ENCODE results near the gene DENND1B.
"Not testable (repeated sequence)": the region's sequence is repeated elsewhere in the genome, so short reads cannot be mapped to it uniquely, and the experiment has no call there.

DENND1B gene

DNA sequence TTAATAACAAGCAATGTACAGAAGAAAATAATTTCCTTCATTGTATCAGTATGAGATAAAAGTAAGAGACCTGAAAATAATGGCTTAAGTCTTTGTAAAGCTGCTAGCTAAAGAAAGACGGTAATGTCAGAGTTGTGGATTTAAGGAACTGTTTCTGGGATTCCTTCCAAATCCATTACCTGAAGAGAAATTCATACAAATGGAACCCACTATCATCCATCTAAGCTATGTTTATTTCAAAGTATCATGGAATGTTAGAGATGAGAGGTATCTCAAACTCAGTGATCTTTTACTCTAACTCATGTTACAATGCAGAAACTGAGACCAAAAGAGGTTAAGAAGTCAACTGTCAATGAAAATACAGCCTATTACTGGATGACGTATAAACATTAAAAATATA lies 197.7 kb downstream of the DENND1B start:
- Histone ChIP-seq H3K9me3 (ENCODE audit: low read length) (no peaks in the 10 kb centered on the region), H3K27me3 (ENCODE audit: control insufficient read depth in 1 of 2, insufficient read depth in 2 of 2, low read length in 2 of 2) (no peaks in the 10 kb centered on the region), H3K36me3 (ENCODE audit: insufficient read depth, low read length) (no peaks in the 10 kb centered on the region), H3K9ac (ENCODE audit: low read length) (no peak overlapping the region), H3K4me3 (ENCODE audit: low read depth in 1 of 2, low read length in 2 of 2) (no peak overlapping the region), H3K27ac (ENCODE audit: low read depth, low read length) (no peak overlapping the region), H3K4me1 (ENCODE audit: insufficient read depth, low read length) (no peaks in the 10 kb centered on the region)

DNA sequence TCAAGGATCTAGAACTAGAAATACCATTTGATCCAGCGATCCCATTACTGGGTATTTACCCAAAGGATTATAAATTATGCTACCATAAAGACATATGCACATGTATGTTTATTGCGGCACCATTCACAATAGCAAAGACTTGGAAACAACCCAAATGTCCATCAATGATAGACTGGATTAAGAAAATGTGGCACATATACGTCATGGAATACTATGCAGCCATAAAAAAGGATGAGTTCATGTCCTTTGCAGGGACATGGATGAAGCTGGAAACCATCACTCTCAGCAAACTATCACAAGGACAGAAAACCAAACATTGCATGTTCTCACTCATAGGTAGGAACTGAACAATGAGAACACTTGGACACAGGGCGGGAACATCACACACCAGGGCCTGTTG lies 199.7 kb downstream of the DENND1B start:
- not testable (repeated sequence) for H3K9me3 ChIP-seq (ENCODE audit: low read length); H3K4me1 ChIP-seq (ENCODE audit: insufficient read depth, low read length); H3K27me3 ChIP-seq (ENCODE audit: control insufficient read depth in 1 of 2, insufficient read depth in 2 of 2, low read length in 2 of 2); H3K9ac ChIP-seq (ENCODE audit: low read length); H3K4me3 ChIP-seq (ENCODE audit: low read depth in 1 of 2, low read length in 2 of 2); H3K27ac ChIP-seq (ENCODE audit: low read depth, low read length); H3K36me3 ChIP-seq (ENCODE audit: insufficient read depth, low read length)

DNA sequence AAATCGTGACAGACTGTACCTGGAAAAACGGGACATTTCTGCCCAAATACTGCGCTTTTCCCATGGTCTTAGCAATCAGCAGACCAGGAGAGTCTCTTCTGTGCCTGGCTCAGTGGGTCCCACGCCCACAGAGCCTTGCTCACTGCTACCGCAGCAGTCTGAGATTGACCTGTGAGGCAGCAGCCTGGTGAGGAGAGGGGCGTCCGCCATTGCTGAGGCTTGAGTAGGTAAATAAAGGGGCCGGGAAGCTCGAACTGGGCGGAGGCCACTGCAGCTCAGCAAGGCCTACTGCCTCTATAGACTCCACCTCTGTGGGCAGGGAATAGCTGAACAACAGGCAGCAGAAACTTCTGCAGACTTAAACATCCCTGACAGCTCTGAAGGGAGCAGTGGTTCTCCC lies 203.1 kb downstream of the DENND1B start:
- Histone ChIP-seq H3K4me1 (ENCODE audit: insufficient read depth, low read length) (no peaks in the 10 kb centered on the region), H3K4me3 (ENCODE audit: low read depth in 1 of 2, low read length in 2 of 2) (no peak overlapping the region), H3K27me3 (ENCODE audit: control insufficient read depth in 1 of 2, insufficient read depth in 2 of 2, low read length in 2 of 2) (no peaks in the 10 kb centered on the region), H3K36me3 (ENCODE audit: insufficient read depth, low read length) (no peaks in the 10 kb centered on the region), H3K27ac (ENCODE audit: low read depth, low read length) (no peak overlapping the region), H3K9ac (ENCODE audit: low read length) (no peak overlapping the region), H3K9me3 (ENCODE audit: low read length) (peaks cover under 1% of the 10 kb centered on the region)

DNA sequence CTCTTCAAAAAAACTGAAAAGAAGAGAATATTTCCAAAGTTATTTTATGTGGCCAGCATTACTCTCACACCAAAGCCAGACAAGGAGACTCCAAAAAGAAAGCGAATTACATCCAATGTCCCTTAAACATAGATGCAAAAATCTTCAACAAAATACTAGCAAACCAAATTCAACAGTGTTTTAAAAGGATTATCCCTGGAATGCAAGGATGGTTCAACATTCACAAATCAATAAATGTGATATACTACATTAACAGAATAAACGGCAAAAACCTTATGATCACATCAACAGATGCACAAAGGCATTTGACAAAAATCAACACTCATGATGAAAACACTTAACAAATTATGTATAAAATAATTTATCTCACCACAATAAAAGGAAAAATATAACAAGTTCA lies 207.8 kb downstream of the DENND1B start:
- Histone ChIP-seq H3K27ac (ENCODE audit: low read depth, low read length) (no peak overlapping the region), H3K9me3 (ENCODE audit: low read length) (peaks cover 6% of the 10 kb centered on the region), H3K4me3 (ENCODE audit: low read depth in 1 of 2, low read length in 2 of 2) (no peak overlapping the region), H3K9ac (ENCODE audit: low read length) (no peak overlapping the region), H3K27me3 (ENCODE audit: control insufficient read depth in 1 of 2, insufficient read depth in 2 of 2, low read length in 2 of 2) (no peaks in the 10 kb centered on the region), H3K4me1 (ENCODE audit: insufficient read depth, low read length) (no peaks in the 10 kb centered on the region), H3K36me3 (ENCODE audit: insufficient read depth, low read length) (no peaks in the 10 kb centered on the region)

DNA sequence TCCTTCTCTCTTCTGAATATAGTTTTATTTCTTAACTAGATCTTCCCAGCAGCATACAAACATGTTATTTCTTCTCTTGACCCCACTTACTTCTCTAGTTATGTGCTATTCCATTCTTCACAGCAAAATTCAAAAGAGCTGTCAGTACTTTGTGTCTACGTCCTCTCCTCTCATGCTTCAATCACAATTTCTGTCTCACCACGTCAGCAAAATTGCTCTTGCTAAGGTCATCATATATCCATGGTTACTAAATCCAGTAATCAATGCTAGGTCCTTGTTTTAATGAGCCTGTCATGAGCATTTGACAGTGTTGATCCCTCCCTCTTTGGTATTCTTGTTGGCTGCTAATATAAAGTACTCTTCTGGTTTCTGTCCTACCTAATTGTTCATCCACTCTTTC lies 214.2 kb downstream of the DENND1B start:
- no peaks in the 10 kb centered on the region for H3K9me3 ChIP-seq (ENCODE audit: low read length)
- H3K4me1 ChIP-seq (ENCODE audit: insufficient read depth, low read length) = no peaks in the 10 kb centered on the region
- no peak overlapping the region for H3K9ac ChIP-seq (ENCODE audit: low read length)
- no peak overlapping the region for H3K27ac ChIP-seq (ENCODE audit: low read depth, low read length)
- no peaks in the 10 kb centered on the region for H3K27me3 ChIP-seq (ENCODE audit: control insufficient read depth in 1 of 2, insufficient read depth in 2 of 2, low read length in 2 of 2)
- no peak overlapping the region for H3K4me3 ChIP-seq (ENCODE audit: low read depth in 1 of 2, low read length in 2 of 2)
- no peaks in the 10 kb centered on the region for H3K36me3 ChIP-seq (ENCODE audit: insufficient read depth, low read length)

DNA sequence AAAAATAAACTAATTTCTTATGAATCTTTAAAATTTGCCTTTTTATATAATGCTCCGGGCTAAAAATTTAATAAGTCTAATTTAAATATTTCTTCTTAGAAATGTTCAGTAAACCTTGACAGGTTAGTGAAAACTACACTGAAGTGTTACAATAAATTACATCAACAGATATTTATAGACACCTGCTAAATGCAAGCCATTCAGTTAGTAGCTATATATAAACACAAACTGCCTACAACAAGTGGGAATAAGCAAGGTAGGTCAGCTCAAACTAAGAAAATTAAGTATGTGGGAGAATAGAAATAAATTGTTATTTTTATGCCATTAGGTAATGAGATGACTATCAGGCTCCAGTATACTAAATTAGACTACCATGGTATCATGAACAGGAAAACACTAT lies 215.6 kb downstream of the DENND1B start:
- H3K27ac ChIP-seq (ENCODE audit: low read depth, low read length) = no peak overlapping the region
- H3K4me1 ChIP-seq (ENCODE audit: insufficient read depth, low read length) = no peaks in the 10 kb centered on the region
- H3K36me3 ChIP-seq (ENCODE audit: insufficient read depth, low read length) = no peaks in the 10 kb centered on the region
- H3K9me3 ChIP-seq (ENCODE audit: low read length) = no peaks in the 10 kb centered on the region
- no peak overlapping the region for H3K9ac ChIP-seq (ENCODE audit: low read length)
- H3K27me3 ChIP-seq (ENCODE audit: control insufficient read depth in 1 of 2, insufficient read depth in 2 of 2, low read length in 2 of 2) = no peaks in the 10 kb centered on the region
- no peak overlapping the region for H3K4me3 ChIP-seq (ENCODE audit: low read depth in 1 of 2, low read length in 2 of 2)

DNA sequence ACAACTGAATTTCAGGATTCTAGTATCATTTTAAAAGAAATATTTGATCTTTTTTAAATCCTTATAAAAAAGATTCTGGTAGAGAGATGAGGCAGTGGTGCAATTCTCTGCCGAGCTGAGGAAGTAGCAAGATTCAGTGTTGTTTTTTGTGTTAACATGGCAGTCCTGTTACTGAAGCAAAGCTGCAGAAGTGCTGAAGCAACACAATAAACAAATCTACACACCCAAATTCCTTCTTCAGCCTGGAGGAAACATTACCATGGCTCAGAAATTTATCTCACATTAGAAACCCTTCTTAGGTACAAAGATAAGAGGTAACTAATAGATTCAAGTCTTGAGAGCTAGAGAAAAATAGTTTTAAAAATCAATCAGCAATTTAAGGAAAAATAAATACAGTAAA lies 216.0 kb downstream of the DENND1B start:
- Histone ChIP-seq H3K36me3 (ENCODE audit: insufficient read depth, low read length) (no peaks in the 10 kb centered on the region), H3K4me1 (ENCODE audit: insufficient read depth, low read length) (no peaks in the 10 kb centered on the region), H3K27ac (ENCODE audit: low read depth, low read length) (no peak overlapping the region), H3K9me3 (ENCODE audit: low read length) (no peaks in the 10 kb centered on the region), H3K4me3 (ENCODE audit: low read depth in 1 of 2, low read length in 2 of 2) (no peak overlapping the region), H3K9ac (ENCODE audit: low read length) (no peak overlapping the region), H3K27me3 (ENCODE audit: control insufficient read depth in 1 of 2, insufficient read depth in 2 of 2, low read length in 2 of 2) (no peaks in the 10 kb centered on the region)

DNA sequence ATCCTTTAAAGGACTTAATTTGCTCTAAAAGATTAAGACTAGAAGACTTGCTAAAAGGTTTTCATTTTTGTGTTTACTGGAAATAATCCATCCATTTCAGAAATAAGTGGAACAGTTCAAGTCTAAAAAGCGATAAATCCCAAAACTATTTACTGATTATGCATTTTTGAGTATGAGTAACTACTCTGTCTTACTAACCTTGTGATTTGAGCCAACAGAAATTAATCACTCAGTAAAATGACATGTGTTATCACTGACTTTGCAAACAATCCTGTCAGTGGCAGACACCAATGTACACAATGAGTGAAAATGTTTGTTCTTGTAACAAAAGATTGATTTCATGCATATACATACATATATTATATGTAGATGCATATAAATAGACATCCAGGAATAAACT lies 218.0 kb downstream of the DENND1B start:
- H3K4me3 ChIP-seq (ENCODE audit: low read depth in 1 of 2, low read length in 2 of 2) = no peak overlapping the region
- no peaks in the 10 kb centered on the region for H3K36me3 ChIP-seq (ENCODE audit: insufficient read depth, low read length)
- H3K9me3 ChIP-seq (ENCODE audit: low read length) = no peaks in the 10 kb centered on the region
- H3K4me1 ChIP-seq (ENCODE audit: insufficient read depth, low read length) = no peaks in the 10 kb centered on the region
- no peak overlapping the region for H3K27ac ChIP-seq (ENCODE audit: low read depth, low read length)
- H3K9ac ChIP-seq (ENCODE audit: low read length) = no peak overlapping the region
- H3K27me3 ChIP-seq (ENCODE audit: control insufficient read depth in 1 of 2, insufficient read depth in 2 of 2, low read length in 2 of 2) = no peaks in the 10 kb centered on the region

DNA sequence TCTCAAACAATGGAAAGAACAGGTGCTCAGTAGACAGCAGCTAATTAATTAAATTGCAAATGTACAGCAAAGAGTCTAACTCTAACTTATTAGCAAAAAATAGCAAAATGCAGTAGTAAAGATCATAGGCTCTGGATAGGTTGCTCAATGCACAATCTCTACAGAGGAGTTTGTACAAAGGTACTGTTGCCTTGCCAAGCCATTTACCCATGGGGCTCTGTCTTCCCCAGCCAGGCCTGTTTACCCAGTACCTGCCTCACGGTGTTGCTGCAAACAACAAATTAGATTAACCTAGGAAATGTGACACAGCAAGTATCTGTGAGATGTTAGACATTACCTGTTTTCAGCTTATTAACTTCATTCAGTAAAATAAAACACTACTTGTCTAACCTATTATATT lies 222.0 kb downstream of the DENND1B start:
- H3K4me3 ChIP-seq (ENCODE audit: low read depth in 1 of 2, low read length in 2 of 2) = no peak overlapping the region
- no peak overlapping the region for H3K9ac ChIP-seq (ENCODE audit: low read length)

DNA sequence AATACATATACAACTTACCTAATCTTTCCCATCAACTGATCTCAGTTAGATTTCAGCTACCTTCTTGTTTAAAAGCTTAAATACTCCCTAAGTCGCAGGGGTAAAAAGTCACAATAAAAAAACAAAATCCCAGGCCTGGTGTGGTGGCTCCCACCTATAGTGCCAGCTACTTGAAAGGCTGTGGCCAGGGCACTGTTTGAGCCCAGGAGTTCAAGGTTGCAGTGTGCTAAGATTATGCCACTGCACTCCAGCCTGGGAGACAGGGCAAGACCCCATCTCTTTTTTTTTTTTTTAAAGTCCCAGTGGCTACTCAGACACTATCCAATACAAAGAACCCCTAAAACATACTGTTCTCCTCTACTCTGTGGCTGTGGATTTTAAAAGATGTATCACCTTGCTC lies 228.3 kb downstream of the DENND1B start:
- Histone ChIP-seq H3K9ac (ENCODE audit: low read length) (no peak overlapping the region), H3K4me3 (ENCODE audit: low read depth in 1 of 2, low read length in 2 of 2) (no peak overlapping the region), H3K27me3 (ENCODE audit: control insufficient read depth in 1 of 2, insufficient read depth in 2 of 2, low read length in 2 of 2) (no peaks in the 10 kb centered on the region), H3K36me3 (ENCODE audit: insufficient read depth, low read length) (no peaks in the 10 kb centered on the region), H3K4me1 (ENCODE audit: insufficient read depth, low read length) (no peaks in the 10 kb centered on the region), H3K27ac (ENCODE audit: low read depth, low read length) (no peak overlapping the region), H3K9me3 (ENCODE audit: low read length) (no peaks in the 10 kb centered on the region)

More for the DNA sequence above, 222.0 kb downstream of the DENND1B start:
- Histone ChIP-seq H3K4me1 (ENCODE audit: insufficient read depth, low read length) (no peaks in the 10 kb centered on the region), H3K27me3 (ENCODE audit: control insufficient read depth in 1 of 2, insufficient read depth in 2 of 2, low read length in 2 of 2) (no peaks in the 10 kb centered on the region), H3K36me3 (ENCODE audit: insufficient read depth, low read length) (no peaks in the 10 kb centered on the region), H3K9me3 (ENCODE audit: low read length) (no peaks in the 10 kb centered on the region), H3K27ac (ENCODE audit: low read depth, low read length) (no peak overlapping the region)

DNA sequence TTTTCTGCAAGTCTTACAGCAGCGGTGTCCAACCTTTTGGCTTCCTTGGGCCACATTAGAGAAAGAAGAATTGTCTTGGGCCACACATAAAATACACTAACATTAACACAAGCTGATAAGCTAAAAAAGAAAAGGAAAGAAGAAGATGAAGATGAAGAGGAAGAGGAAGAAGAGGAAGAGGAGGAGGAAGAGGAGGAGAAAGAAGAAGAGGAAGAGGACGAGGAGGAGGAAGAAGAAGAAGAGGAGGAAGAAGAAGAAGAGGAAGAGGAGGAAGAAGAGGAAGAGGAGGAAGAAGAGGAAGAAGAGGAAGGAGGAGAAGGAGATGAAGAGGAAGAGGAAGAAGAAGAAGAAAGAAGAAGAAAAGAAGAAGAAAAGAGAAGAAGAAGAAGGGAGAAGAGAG lies 230.7 kb downstream of the DENND1B start:
- no peaks in the 10 kb centered on the region for H3K27me3 ChIP-seq (ENCODE audit: control insufficient read depth in 1 of 2, insufficient read depth in 2 of 2, low read length in 2 of 2)
- no peak overlapping the region for H3K27ac ChIP-seq (ENCODE audit: low read depth, low read length)
- H3K36me3 ChIP-seq (ENCODE audit: insufficient read depth, low read length) = no peaks in the 10 kb centered on the region
- H3K9ac ChIP-seq (ENCODE audit: low read length) = no peak overlapping the region
- H3K4me3 ChIP-seq (ENCODE audit: low read depth in 1 of 2, low read length in 2 of 2) = no peak overlapping the region
- no peaks in the 10 kb centered on the region for H3K4me1 ChIP-seq (ENCODE audit: insufficient read depth, low read length)
- no peaks in the 10 kb centered on the region for H3K9me3 ChIP-seq (ENCODE audit: low read length)

DNA sequence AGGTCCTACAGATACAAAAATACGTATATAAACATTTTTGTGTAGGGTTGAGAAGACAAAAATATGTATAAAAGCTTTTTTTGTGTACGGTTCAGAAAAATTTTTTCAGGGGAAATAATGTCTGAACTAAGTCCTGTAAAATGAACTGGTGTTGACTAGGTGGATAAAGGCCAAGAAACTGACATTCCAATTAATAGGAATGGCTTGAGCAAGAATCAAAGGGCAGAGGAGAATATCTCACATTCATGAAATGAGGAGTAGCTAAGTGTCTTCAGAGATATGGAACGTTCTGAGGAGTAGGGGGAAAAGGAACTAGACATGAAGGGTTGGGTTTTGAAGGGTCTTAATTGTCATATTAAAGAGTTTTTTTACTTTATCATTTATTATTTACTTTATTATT lies 231.2 kb downstream of the DENND1B start:
- H3K27ac ChIP-seq (ENCODE audit: low read depth, low read length) = no peak overlapping the region
- H3K36me3 ChIP-seq (ENCODE audit: insufficient read depth, low read length) = no peaks in the 10 kb centered on the region
- H3K9me3 ChIP-seq (ENCODE audit: low read length) = no peaks in the 10 kb centered on the region
- H3K27me3 ChIP-seq (ENCODE audit: control insufficient read depth in 1 of 2, insufficient read depth in 2 of 2, low read length in 2 of 2) = no peaks in the 10 kb centered on the region
- H3K4me1 ChIP-seq (ENCODE audit: insufficient read depth, low read length) = no peaks in the 10 kb centered on the region
- H3K9ac ChIP-seq (ENCODE audit: low read length) = no peak overlapping the region
- no peak overlapping the region for H3K4me3 ChIP-seq (ENCODE audit: low read depth in 1 of 2, low read length in 2 of 2)
